Measurements from ENCODE around the gene PDE1C.

GRCh38 chr7:31764462-31764861 lies 305.7 kb downstream of the PDE1C start:
- TF ChIP-seq CTCF (IDR thresholded peaks at IDR 0.05; ENCODE audit: low read depth, low read length), result no peak
- no peak for TF ChIP-seq POLR2A (IDR thresholded peaks at IDR 0.05; ENCODE audit: extremely low read depth, insufficient read length)
- TF ChIP-seq MAX (IDR thresholded peaks at IDR 0.05; ENCODE audit: low read depth, low read length), result no peak

All from NB4 (cell line).